Glutamatergic neuron (in vitro differentiated cells): ENCODE measurements around the gene SYMPK. TPM values are rescaled to one million over a fixed set of nuclear protein-coding genes. Genes with fewer than 3 reads are reported as not detected.
A peak's percentile ranks its signal among the peaks of the same experiment; 100 is the strongest.

ENCODE experiments used
- DNase-seq: peaks from one replicate; pipeline ENCODE4 v3.0.0; 2022
- H3K27ac Mint-ChIP-seq: one replicate; pipeline ENCODE4 v1.8.0; 2020; ENCODE audit warnings: mild to moderate bottlenecking, mixed read lengths, inconsistent platforms; ENCODE audit not compliant: unreplicated experiment
- H3K27me3 Mint-ChIP-seq: one replicate; pipeline ENCODE4 v1.8.0; 2020; ENCODE audit warnings: mild to moderate bottlenecking, moderate library complexity, mixed read lengths, inconsistent platforms; ENCODE audit not compliant: unreplicated experiment
- H3K36me3 Mint-ChIP-seq: one replicate; pipeline ENCODE4 v1.8.0; 2020; ENCODE audit warnings: mild to moderate bottlenecking, mixed read lengths, inconsistent platforms; ENCODE audit not compliant: unreplicated experiment
- H3K4me1 Mint-ChIP-seq: one replicate; pipeline ENCODE4 v1.8.0; 2020; ENCODE audit warnings: mild to moderate bottlenecking, low read depth, mixed read lengths, inconsistent platforms; ENCODE audit not compliant: unreplicated experiment
- H3K4me3 Mint-ChIP-seq: one replicate; pipeline ENCODE4 v1.8.0; 2020; ENCODE audit warnings: mild to moderate bottlenecking, mixed read lengths, inconsistent platforms; ENCODE audit not compliant: unreplicated experiment
- H3K9me3 Mint-ChIP-seq: one replicate; pipeline ENCODE4 v1.8.0; 2020; ENCODE audit warnings: mild to moderate bottlenecking, moderate library complexity, mixed read lengths, inconsistent platforms; ENCODE audit not compliant: unreplicated experiment
- total RNA-seq: library from RNA; stranded (reverse); fragmentation: NEBNext Ultra II Directional; extraction: Animal tissue kit (Norgen Biotek cat#: 25700); gene quantifications from one replicate; pipeline ENCODE4 v1.2.1, GENCODE V29; 2021; ENCODE audit not compliant: unreplicated experiment
- TF ChIP-seq, protein P1 (sequence below): fragments of 200-600 bp; sonication (generic); IDR thresholded peaks from one replicate; pipeline ENCODE4 v1.5.0; 2021; ENCODE audit not compliant: partially characterized antibody, unreplicated experiment

The SYMPK gene
- total RNA-seq, 1 donor from 2014 or later = 78.1 TPM

DNA sequence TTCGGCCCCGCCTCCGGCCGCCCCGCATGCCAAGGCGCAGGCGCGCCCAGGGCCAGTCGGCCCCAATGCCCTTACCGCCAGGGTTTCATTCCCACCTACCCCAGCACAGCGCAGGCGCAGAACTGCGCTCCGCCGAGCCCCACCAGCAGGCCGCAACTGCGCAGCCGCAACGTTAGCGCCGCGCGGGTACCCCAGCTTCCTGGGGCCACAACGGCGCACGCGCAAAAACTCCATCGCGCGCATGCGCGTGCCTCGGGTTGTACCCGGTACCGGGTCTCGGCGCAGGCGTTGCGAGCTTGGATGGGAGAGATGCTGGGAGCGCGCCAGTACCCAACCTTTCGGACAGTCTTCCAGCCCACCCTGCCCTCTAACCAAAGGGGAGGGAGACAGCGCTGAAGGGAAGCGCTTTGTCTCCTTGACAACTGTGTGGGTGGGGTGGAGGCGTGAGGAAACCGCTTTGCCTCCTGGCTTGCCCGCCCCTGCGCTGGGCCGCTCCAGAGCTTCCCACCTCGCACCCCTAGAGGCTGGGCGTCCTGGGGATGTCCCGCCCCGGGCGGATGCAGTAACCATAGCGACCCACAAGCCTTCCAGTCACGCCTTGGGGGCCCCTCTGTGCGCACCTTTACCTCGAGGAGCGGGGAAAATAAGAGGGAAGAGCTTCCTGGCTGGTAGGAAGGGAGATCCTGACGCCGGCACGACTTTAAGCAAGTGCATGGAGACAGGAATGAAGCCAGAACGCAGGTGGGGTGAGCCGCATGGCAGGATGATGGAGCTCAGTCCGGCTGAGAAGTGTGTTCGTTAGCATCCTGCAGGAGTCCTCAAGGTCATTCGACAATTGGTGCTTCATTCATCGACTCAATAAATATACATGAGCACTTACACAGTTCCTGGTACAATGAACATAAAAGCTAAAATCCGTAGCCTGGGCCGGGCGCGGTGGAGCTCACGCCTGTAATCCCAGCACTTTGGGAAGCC lies 40.0 kb upstream of the SYMPK start:
- H3K27ac Mint-ChIP-seq = peak overlapping the region; percentile 72
- H3K36me3 Mint-ChIP-seq = peaks cover 10% of the 10 kb centered on the region
- peaks cover 13% of the 10 kb centered on the region for H3K27me3 Mint-ChIP-seq
- peak overlapping the region; percentile 82 for H3K4me3 Mint-ChIP-seq
- peaks cover 1% of the 10 kb centered on the region for H3K4me1 Mint-ChIP-seq
- H3K9me3 Mint-ChIP-seq = peaks cover 13% of the 10 kb centered on the region
- DNase-seq = peak; percentile 99
- TF ChIP-seq, protein P1, sequence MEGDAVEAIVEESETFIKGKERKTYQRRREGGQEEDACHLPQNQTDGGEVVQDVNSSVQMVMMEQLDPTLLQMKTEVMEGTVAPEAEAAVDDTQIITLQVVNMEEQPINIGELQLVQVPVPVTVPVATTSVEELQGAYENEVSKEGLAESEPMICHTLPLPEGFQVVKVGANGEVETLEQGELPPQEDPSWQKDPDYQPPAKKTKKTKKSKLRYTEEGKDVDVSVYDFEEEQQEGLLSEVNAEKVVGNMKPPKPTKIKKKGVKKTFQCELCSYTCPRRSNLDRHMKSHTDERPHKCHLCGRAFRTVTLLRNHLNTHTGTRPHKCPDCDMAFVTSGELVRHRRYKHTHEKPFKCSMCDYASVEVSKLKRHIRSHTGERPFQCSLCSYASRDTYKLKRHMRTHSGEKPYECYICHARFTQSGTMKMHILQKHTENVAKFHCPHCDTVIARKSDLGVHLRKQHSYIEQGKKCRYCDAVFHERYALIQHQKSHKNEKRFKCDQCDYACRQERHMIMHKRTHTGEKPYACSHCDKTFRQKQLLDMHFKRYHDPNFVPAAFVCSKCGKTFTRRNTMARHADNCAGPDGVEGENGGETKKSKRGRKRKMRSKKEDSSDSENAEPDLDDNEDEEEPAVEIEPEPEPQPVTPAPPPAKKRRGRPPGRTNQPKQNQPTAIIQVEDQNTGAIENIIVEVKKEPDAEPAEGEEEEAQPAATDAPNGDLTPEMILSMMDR = no peak

- no peak for DNase-seq
- Mint-ChIP-seq H3K4me3 (peak within 1 kb of the TSS; percentile 96), H3K4me1 (peaks cover 1% of the 10 kb centered on the region), H3K36me3 (peaks cover 10% of the 10 kb centered on the region), H3K27ac (peak within 1 kb of the TSS; percentile 72), H3K27me3 (peaks cover 13% of the 10 kb centered on the region), H3K9me3 (peaks cover 13% of the 10 kb centered on the region)
- TF ChIP-seq, protein P1 = no peak
Measured at GRCh38 chr19:45901912-45902650, 39.1 kb upstream of the SYMPK start, which contains the start of gene MYPOP. Gene MYPOP, minus strand, starts transcription at chr19:45902613. Its CDS starts 840 bp downstream, at chr19:45901773.

- H3K27ac Mint-ChIP-seq = no peak overlapping the region
- no peak overlapping the region for H3K4me3 Mint-ChIP-seq
- H3K9me3 Mint-ChIP-seq = peaks cover 11% of the 10 kb centered on the region
- peaks cover 10% of the 10 kb centered on the region for H3K36me3 Mint-ChIP-seq
- peaks cover 1% of the 10 kb centered on the region for H3K4me1 Mint-ChIP-seq
- DNase-seq = peak; percentile 43
- H3K27me3 Mint-ChIP-seq = peaks cover 13% of the 10 kb centered on the region
- TF ChIP-seq, protein P1 = no peak
Measured at GRCh38 chr19:45901432-45901911, 38.5 kb upstream of the SYMPK start.

GRCh38 chr19:45900738-45901431 lies 37.9 kb upstream of the SYMPK start:
- Mint-ChIP-seq H3K4me1 (peaks cover 1% of the 10 kb centered on the region), H3K4me3 (peak overlapping the region; percentile 52), H3K27me3 (peaks cover 13% of the 10 kb centered on the region), H3K27ac (no peak overlapping the region), H3K9me3 (peaks cover 10% of the 10 kb centered on the region), H3K36me3 (peaks cover 10% of the 10 kb centered on the region)
- no peak for DNase-seq
- TF ChIP-seq, protein P1 = no peak
